ENCODE results near the gene TBC1D8B. TPM values are rescaled to one million over a fixed set of nuclear protein-coding genes. Genes with fewer than 3 reads are reported as not detected.

TBC1D8B gene
- total RNA-seq, 4 donors from 2014 or later, result 1.8 to 3.0 (median 2.3) TPM

GRCh38 chrX:106906361-106906760 lies 103.9 kb downstream of the TBC1D8B start:
- TF ChIP-seq CTCF (IDR thresholded peaks at IDR 0.05), result no peak
- no peak for TF ChIP-seq POLR2A (IDR thresholded peaks at IDR 0.05)
- DNase-seq (ENCODE audit: low spot score in 2 of 2), result no peak
- 61 to 72% methylated on average over 6 of the region's 6 CpGs for WGBS, 2 donors
- intact Hi-C loops (cut with DNase I; ENCODE audit: low total_unique reads), result no loop called here
- H3K4me3 ChIP-seq (ENCODE audit: low read depth, poor library complexity, severe bottlenecking), result no peak overlapping the region

- intact Hi-C loops (cut with DNase I; ENCODE audit: low total_unique reads), result no loop called here
- H3K4me3 ChIP-seq (ENCODE audit: low read depth, poor library complexity, severe bottlenecking), result no peak overlapping the region
- no peak for TF ChIP-seq CTCF (IDR thresholded peaks at IDR 0.05)
- TF ChIP-seq POLR2A (IDR thresholded peaks at IDR 0.05), result no peak
- WGBS, 2 donors, result 29 to 41% methylated on average over 2 of the region's 2 CpGs
- DNase-seq (ENCODE audit: low spot score in 2 of 2), result no peak
Measured at GRCh38 chrX:106912864-106913263, 110.4 kb downstream of the TBC1D8B start.

GRCh38 chrX:106917830-106918500 lies 115.5 kb downstream of the TBC1D8B start:
- H3K4me3 ChIP-seq (ENCODE audit: low read depth, poor library complexity, severe bottlenecking), result no peak overlapping the region
- TF ChIP-seq CTCF (IDR thresholded peaks at IDR 0.05) (no peak), POLR2A (IDR thresholded peaks at IDR 0.05) (no peak)
- intact Hi-C loops (cut with DNase I; ENCODE audit: low total_unique reads), result no loop called here
- WGBS, 2 donors, result 14 to 39% methylated on average over 4 to 6 of the region's 6 CpGs
- DNase-seq (ENCODE audit: low spot score in 2 of 2), result no peak

- 54 to 67% methylated on average over 2 of the region's 2 CpGs for WGBS, 2 donors
- no peak within 1 kb of the TSS for H3K4me3 ChIP-seq (ENCODE audit: low read depth, poor library complexity, severe bottlenecking)
- DNase-seq (ENCODE audit: low spot score in 2 of 2), result no peak
Measured at GRCh38 chrX:106919932-106920452, 117.5 kb downstream of the TBC1D8B start, which contains the start of gene CLDN2. Gene CLDN2 (plus strand): TSS chrX:106920402. CDS start chrX:106928229, 7,827 bp downstream.

GRCh38 chrX:106921637-106922036 lies 119.2 kb downstream of the TBC1D8B start:
- H3K4me3 ChIP-seq (ENCODE audit: low read depth, poor library complexity, severe bottlenecking), result no peak overlapping the region
- intact Hi-C loops (cut with DNase I; ENCODE audit: low total_unique reads), result no loop called here
- WGBS, 2 donors, result 80 to 96% methylated on average over 2 of the region's 2 CpGs
- TF ChIP-seq CTCF (IDR thresholded peaks at IDR 0.05) (no peak), POLR2A (IDR thresholded peaks at IDR 0.05) (no peak)
- DNase-seq (ENCODE audit: low spot score in 2 of 2), result no peak

More at GRCh38 chrX:106919932-106920452, 117.5 kb downstream of the TBC1D8B start, which contains the start of gene CLDN2:
- no peak for TF ChIP-seq CTCF (IDR thresholded peaks at IDR 0.05)
- intact Hi-C loops (cut with DNase I; ENCODE audit: low total_unique reads), result no loop called here

Other genes with a start within 250 kb of the TBC1D8B start
- gene RADX, start 190.7 kb upstream of the TBC1D8B start, total RNA-seq, result 1 to 10 TPM; 1.6 to 5.1 (median 2.8) TPM
- 10 to 100 TPM in 3 of 4 donors, 1 to 10 TPM in 1; 9.6 to 24.5 (median 16.0) TPM for gene RNF128, start 76.0 kb upstream of the TBC1D8B start, total RNA-seq
- gene RIPPLY1, start 100.7 kb downstream of the TBC1D8B start, total RNA-seq, result not detected
- not detected for gene CLDN2, start 117.7 kb downstream of the TBC1D8B start, total RNA-seq
- gene MORC4, start 197.5 kb downstream of the TBC1D8B start, total RNA-seq, result 10 to 100 TPM; 19.9 to 27.3 (median 23.7) TPM

Data from lower leg skin (tissue), 4 donors.